GM21390 (cell line): ENCODE results near the gene TMEM167B.
A peak's percentile ranks its signal among the peaks of the same experiment; 100 is the strongest.
"Not testable (repeated sequence)": the region's sequence is repeated elsewhere in the genome, so short reads cannot be mapped to it uniquely, and the experiment has no call there.

Experiments
- ATAC-seq: cut with Tn5 transposase; IDR thresholded peaks from one replicate; pipeline ENCODE4 v1.9.1; 2021; ENCODE audit not compliant: unreplicated experiment

Gene TMEM167B

GRCh38 chr1:109112652-109113285, 22.2 kb downstream of the TMEM167B start:
- ATAC-seq = peak; percentile 68

- ATAC-seq = no peak
Observed at GRCh38 chr1:109113590-109114341, 23.2 kb downstream of the TMEM167B start, which contains the start of gene ELAPOR1. TSS of gene ELAPOR1 (plus strand) at chr1:109114115. CDS start at chr1:109114184, 69 bp downstream.

- no peak for ATAC-seq
Observed at GRCh38 chr1:109114342-109114674, 23.7 kb downstream of the TMEM167B start.

- ATAC-seq = no peak
Observed at GRCh38 chr1:109115685-109116084, 25.1 kb downstream of the TMEM167B start.

- no peak for ATAC-seq
Observed at GRCh38 chr1:109116286-109116685, 25.7 kb downstream of the TMEM167B start.

- no peak for ATAC-seq
Observed at GRCh38 chr1:109118089-109118488, 27.5 kb downstream of the TMEM167B start.

- no peak for ATAC-seq
Observed at GRCh38 chr1:109120356-109120755, 29.8 kb downstream of the TMEM167B start.

- ATAC-seq = no peak
Observed at GRCh38 chr1:109131059-109131458, 40.5 kb downstream of the TMEM167B start.

- no peak for ATAC-seq
Observed at GRCh38 chr1:109131800-109132199, 41.2 kb downstream of the TMEM167B start.

GRCh38 chr1:109133002-109133706, 42.6 kb downstream of the TMEM167B start:
- no peak for ATAC-seq

GRCh38 chr1:109133815-109134214, 43.3 kb downstream of the TMEM167B start:
- ATAC-seq = no peak

- no peak for ATAC-seq
Observed at GRCh38 chr1:109134423-109134822, 43.9 kb downstream of the TMEM167B start.

GRCh38 chr1:109135940-109136339, 45.4 kb downstream of the TMEM167B start:
- ATAC-seq = no peak

- no peak for ATAC-seq
Observed at GRCh38 chr1:109136766-109137165, 46.2 kb downstream of the TMEM167B start.

GRCh38 chr1:109137958-109138357, 47.4 kb downstream of the TMEM167B start:
- ATAC-seq = no peak

- ATAC-seq = no peak
Observed at GRCh38 chr1:109138358-109138757, 47.8 kb downstream of the TMEM167B start.

GRCh38 chr1:109140392-109140791, 49.8 kb downstream of the TMEM167B start:
- ATAC-seq = no peak

- ATAC-seq = no peak
Observed at GRCh38 chr1:109142260-109142659, 51.7 kb downstream of the TMEM167B start.

- ATAC-seq = not testable (repeated sequence)
Observed at GRCh38 chr1:109142725-109143124, 52.2 kb downstream of the TMEM167B start.
